ENCODE data around the gene PPARG. TPM values are rescaled to one million over a fixed set of nuclear protein-coding genes. Genes with fewer than 3 reads are reported as not detected.

The PPARG gene
- total and polyA plus RNA-seq, 2 of the 13 experiments (the other 11 are each of a cell fraction or from before 2014, with no cell fraction given), result 13.9 to 58.3 TPM

DNA sequence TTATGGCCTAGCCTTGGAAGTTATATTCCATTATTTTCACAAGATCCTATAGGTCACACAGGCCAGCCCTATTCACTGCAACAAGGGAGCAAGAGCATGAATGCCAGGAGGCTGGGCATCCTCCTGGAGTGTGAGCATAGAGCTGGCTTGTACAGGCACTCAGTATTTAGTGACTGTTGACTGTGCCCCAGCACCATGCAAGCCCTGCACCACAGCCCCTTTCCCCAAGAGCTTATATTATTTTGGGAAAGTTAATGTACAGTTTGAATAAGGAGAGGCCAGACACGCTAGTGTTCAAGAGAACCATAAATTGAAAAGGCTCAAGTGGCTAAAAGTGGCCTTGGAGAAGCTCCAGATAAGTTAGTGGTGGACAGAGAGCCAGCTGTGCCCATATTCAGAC, 163.1 kb downstream of the PPARG start (continued):
- no peak for TF ChIP-seq SKIL (CRISPR knock-in tag; IDR thresholded peaks at IDR 0.05; ENCODE audit: borderline replicate concordance)
- TF ChIP-seq ZFP36 (IDR thresholded peaks at IDR 0.05; ENCODE audit: borderline replicate concordance, low read depth, low read length, partially characterized antibody), result no peak
- TF ChIP-seq ZMAT5 (CRISPR knock-in tag; IDR thresholded peaks at IDR 0.05; ENCODE audit: borderline replicate concordance, low read depth), result no peak
- no peak for TF ChIP-seq ZNF224 (CRISPR knock-in tag; IDR thresholded peaks at IDR 0.05)
- TF ChIP-seq, protein P1, sequence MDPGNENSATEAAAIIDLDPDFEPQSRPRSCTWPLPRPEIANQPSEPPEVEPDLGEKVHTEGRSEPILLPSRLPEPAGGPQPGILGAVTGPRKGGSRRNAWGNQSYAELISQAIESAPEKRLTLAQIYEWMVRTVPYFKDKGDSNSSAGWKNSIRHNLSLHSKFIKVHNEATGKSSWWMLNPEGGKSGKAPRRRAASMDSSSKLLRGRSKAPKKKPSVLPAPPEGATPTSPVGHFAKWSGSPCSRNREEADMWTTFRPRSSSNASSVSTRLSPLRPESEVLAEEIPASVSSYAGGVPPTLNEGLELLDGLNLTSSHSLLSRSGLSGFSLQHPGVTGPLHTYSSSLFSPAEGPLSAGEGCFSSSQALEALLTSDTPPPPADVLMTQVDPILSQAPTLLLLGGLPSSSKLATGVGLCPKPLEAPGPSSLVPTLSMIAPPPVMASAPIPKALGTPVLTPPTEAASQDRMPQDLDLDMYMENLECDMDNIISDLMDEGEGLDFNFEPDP (CRISPR knock-in tag; conservative IDR thresholded peaks at IDR 0.05), result no peak
- no peak for TF ChIP-seq MYC (CRISPR knock-in tag; IDR thresholded peaks at IDR 0.05; ENCODE audit: borderline replicate concordance)
- 0 out of 2 replicates have a peak, but pooled peaks have one; percentile 26 for TF ChIP-seq IRF9 (CRISPR knock-in tag; IDR thresholded peaks at IDR 0.05; ENCODE audit: borderline replicate concordance)
- no peak for TF ChIP-seq RBM22 (optimal IDR thresholded peaks at IDR 0.05; ENCODE audit: low read length)
- TF ChIP-seq ZFP62 (CRISPR knock-in tag; IDR thresholded peaks at IDR 0.05), result no peak
- TF ChIP-seq, protein P2, sequence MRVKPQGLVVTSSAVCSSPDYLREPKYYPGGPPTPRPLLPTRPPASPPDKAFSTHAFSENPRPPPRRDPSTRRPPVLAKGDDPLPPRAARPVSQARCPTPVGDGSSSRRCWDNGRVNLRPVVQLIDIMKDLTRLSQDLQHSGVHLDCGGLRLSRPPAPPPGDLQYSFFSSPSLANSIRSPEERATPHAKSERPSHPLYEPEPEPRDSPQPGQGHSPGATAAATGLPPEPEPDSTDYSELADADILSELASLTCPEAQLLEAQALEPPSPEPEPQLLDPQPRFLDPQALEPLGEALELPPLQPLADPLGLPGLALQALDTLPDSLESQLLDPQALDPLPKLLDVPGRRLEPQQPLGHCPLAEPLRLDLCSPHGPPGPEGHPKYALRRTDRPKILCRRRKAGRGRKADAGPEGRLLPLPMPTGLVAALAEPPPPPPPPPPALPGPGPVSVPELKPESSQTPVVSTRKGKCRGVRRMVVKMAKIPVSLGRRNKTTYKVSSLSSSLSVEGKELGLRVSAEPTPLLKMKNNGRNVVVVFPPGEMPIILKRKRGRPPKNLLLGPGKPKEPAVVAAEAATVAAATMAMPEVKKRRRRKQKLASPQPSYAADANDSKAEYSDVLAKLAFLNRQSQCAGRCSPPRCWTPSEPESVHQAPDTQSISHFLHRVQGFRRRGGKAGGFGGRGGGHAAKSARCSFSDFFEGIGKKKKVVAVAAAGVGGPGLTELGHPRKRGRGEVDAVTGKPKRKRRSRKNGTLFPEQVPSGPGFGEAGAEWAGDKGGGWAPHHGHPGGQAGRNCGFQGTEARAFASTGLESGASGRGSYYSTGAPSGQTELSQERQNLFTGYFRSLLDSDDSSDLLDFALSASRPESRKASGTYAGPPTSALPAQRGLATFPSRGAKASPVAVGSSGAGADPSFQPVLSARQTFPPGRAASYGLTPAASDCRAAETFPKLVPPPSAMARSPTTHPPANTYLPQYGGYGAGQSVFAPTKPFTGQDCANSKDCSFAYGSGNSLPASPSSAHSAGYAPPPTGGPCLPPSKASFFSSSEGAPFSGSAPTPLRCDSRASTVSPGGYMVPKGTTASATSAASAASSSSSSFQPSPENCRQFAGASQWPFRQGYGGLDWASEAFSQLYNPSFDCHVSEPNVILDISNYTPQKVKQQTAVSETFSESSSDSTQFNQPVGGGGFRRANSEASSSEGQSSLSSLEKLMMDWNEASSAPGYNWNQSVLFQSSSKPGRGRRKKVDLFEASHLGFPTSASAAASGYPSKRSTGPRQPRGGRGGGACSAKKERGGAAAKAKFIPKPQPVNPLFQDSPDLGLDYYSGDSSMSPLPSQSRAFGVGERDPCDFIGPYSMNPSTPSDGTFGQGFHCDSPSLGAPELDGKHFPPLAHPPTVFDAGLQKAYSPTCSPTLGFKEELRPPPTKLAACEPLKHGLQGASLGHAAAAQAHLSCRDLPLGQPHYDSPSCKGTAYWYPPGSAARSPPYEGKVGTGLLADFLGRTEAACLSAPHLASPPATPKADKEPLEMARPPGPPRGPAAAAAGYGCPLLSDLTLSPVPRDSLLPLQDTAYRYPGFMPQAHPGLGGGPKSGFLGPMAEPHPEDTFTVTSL (CRISPR knock-in tag; IDR thresholded peaks at IDR 0.05; ENCODE audit: borderline replicate concordance), result peak; percentile 3; the same call in 1 of the 2 replicates
- TF ChIP-seq RBFOX2 (IDR thresholded peaks at IDR 0.05; ENCODE audit: low read depth, low read length), result no peak
- TF ChIP-seq DR1 (CRISPR knock-in tag; IDR thresholded peaks at IDR 0.05), result no peak
- TF ChIP-seq ZNF644 (CRISPR knock-in tag; IDR thresholded peaks at IDR 0.05; ENCODE audit: low read depth), result no peak
- no peak for TF ChIP-seq SYNCRIP (IDR thresholded peaks at IDR 0.05; ENCODE audit: insufficient read depth, low read depth, low read length)
- TF ChIP-seq, protein P3, sequence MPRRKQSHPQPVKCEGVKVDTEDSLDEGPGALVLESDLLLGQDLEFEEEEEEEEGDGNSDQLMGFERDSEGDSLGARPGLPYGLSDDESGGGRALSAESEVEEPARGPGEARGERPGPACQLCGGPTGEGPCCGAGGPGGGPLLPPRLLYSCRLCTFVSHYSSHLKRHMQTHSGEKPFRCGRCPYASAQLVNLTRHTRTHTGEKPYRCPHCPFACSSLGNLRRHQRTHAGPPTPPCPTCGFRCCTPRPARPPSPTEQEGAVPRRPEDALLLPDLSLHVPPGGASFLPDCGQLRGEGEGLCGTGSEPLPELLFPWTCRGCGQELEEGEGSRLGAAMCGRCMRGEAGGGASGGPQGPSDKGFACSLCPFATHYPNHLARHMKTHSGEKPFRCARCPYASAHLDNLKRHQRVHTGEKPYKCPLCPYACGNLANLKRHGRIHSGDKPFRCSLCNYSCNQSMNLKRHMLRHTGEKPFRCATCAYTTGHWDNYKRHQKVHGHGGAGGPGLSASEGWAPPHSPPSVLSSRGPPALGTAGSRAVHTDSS (CRISPR knock-in tag; conservative IDR thresholded peaks at IDR 0.05), result no peak
- 0 out of 2 replicates have a peak, but pooled peaks have one; percentile 1 for TF ChIP-seq PHF8 (CRISPR knock-in tag; IDR thresholded peaks at IDR 0.05)
- TF ChIP-seq GTF2F1 (IDR thresholded peaks at IDR 0.05; ENCODE audit: low read length), result no peak

All from HepG2 (cell line).